Myocyte (in vitro differentiated cells): ENCODE results near the gene AKAP7. TPM values are rescaled to one million over a fixed set of nuclear protein-coding genes. Genes with fewer than 3 reads are reported as not detected.
"Not testable (repeated sequence)": the region's sequence is repeated elsewhere in the genome, so short reads cannot be mapped to it uniquely, and the experiment has no call there.

Experiments used
- DNase-seq: peaks from one replicate; pipeline ENCODE4 v3.0.0-alpha.2; 2012; ENCODE audit warnings: low read depth
- polyA plus RNA-seq: library from polyadenylated mRNA; unstranded; fragments of >200 nt; gene quantifications from one replicate; pipeline ENCODE4 v1.2.1, GENCODE V29; 2012; ENCODE audit warnings: missing spikeins
- total RNA-seq: library from RNA; depleted of rRNA; stranded (reverse); fragments of >200 nt; gene quantifications from 2 replicates; pipeline ENCODE4 v1.2.3, GENCODE V29; 2014

AKAP7 gene
- 2.4 and 4.2 TPM in 2 replicates for total RNA-seq
- polyA plus RNA-seq: 1.9 TPM

DNA sequence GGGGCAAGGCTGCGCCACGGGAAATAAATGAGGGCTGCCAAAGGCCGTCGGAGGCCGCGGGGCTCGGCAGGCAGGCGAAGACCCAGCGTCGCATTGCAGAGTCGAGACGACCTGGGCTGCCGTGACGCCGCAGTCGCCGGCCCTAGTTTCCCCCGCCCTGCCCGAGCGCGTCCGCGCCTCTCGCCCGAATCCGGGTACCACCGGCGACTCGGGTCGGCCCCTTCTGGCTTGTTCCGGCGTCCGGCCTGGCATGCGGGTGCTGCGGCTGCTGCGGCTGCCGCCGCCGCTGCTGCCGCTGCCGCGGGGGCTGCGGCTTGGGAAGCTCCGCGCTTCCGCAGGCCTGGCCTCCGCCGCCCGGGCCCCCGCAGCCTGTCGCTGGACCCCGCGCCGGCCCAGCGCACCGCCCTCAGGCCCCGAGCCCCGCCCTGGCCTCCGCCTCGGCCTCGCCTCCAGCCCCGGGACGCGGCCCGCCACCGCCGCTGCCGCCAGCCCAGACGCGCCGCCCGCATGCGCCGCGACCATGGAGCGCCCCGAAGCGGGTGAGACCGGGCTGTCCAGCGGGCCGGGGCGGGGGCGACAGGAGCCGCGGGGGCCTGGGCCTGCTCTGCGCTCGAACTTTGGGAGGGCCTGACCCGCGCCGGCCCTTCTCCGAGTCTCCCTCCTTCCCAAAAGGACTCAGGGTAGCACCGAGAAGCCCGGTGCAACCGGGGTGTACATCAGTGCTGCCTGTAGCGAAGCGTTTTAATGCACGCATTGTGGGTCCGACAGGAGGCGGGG lies at the start of gene AKAP7:
AKAP7 (plus strand) TSS at position 224 of the 777 bp plus-strand sequence; CDS start at position 521, 297 bp downstream.
- DNase-seq: peak; percentile 79

DNA sequence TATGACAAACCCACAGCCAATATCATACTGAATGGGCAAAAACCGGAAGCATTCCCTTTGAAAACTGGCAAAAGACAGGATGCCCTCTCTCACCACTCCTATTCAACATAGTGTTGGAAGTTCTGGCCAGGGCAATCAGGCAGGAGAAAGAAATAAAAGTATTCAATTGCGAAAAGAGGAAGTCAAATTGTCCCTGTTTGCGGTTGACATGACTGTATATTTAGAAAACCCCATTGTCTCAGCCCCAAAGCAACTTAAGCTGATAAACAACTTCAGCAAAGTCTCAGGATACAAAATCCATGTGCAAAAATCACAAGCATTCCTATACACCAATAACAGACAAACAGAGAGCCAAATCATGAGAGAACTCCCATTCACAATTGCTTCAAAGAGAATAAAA lies 44.9 kb upstream of the AKAP7 start:
- DNase-seq: not testable (repeated sequence)

DNA sequence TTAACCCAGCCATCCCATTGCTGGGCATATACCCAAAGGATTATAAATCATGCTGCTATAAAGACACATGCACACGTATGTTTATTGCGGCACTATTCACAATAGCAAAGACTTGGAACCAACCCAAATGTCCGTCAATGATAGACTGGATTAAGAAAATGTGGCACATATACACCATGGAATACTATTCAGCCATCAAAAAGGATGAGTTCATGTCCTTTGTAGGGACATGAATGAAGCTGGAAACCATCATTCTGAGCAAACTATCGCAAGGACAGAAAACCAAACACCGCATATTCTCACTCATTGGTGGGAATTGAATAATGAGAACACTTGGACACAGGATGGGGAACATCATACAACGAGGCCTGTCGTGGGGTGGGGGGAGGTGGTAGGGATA lies 43.3 kb upstream of the AKAP7 start:
- DNase-seq: not testable (repeated sequence)

DNA sequence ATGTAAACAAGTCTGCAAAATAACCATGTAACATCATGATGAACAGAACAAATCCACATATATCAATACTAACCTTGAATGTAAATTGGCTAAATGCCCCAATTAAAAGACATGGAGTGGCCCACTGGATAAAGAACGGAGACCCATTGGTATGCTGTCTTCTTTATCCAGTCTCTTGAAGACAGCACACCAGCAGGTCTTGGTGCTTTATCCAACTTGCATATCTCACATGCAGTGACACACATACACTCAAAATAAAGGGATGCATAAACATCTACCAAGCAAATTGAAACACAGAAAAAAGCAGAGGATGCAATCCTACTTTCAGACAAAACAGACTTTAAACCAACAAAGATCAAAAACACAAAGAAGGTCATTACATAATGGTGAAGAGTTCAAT lies 41.9 kb upstream of the AKAP7 start:
- no peak for DNase-seq

DNA sequence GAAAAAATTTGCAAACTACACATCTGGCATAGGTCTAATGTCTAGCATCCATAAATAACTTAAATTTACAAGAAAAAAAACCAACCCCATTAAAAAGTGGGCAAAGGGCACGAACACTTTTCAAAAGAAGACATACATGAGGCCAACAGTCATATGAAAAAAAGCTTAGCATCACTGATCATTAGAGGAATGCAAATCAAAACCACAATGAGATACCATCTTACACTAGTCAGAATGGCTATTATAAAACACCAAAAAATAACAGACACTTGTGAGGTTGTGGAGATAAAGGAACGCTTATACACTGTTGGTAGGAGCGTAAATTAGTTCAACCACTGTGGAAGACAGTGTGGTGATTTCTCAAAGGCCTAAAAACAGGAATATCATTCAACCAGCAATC lies 38.5 kb upstream of the AKAP7 start:
- DNase-seq: no peak

DNA sequence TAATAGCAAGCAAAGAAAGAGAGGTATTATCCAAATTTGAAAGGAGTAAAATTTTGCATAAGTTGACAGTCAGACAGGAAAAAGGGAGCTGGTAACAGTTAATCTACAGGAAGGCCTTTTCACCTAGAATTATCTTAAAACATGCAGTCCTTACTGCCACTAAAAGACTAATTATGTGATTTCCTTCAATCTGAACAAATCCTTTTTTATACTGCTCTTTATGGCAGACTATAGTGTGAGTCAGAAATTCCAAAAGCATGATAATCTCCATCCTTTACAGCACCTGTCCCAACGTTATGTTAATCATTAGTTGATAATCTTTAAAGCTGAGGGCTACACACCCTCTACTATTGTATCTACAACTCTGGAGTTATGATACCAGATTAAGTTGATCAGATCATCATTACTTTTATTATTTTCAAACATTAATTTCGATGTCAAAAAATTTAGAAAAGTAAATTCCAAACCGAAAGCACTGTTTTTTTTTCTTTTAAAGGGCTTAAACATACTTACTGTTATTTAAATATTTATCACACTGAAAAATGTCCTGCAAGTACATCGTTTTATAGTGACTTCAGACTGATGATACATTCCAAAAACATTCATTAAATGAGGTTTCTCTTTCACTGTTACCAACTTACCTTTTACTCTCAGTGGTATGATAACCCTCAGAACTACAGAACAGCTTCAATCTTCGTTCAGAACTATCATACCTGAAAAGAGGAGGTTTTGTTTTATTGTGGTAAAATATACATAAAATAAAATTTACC lies 33.2 kb upstream of the AKAP7 start:
- no peak for DNase-seq

DNA sequence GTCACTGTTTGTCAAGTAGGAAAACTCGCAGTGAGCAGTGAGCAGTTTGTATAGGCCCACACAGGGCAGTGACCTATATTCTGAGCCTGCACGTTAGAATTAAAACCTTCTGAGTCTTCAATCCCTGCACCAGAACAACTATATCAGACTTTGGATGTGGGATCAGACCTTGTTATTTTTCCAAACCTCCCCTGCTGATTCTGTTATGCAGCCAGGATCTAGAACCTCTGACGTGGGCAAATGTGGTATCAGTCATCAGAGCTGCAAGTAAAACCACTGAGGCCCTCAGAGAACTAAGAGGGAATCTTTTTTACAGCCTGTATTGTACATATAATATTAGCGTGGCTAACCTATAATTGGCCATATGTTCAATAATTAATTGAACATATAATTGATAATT lies 32.0 kb upstream of the AKAP7 start:
- no peak for DNase-seq

DNA sequence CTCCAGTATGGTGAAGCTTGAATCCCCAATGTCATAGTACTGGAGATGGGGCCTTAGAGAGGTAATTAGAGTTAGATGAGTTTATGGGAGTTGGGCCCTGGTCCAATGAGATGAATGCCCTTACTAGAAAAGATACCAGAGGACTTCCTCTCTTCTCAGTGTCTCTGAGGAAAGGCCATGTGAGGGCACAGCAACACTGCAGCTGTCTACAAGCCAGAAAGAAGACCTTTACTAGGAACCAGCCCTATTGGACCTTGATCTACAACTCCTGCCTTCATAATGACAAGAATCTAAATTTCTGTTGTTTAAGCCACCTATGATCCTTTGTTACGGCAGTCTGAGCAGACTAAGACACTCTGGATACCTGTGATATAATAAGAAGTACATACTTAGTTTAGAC lies 31.4 kb upstream of the AKAP7 start:
- no peak for DNase-seq

DNA sequence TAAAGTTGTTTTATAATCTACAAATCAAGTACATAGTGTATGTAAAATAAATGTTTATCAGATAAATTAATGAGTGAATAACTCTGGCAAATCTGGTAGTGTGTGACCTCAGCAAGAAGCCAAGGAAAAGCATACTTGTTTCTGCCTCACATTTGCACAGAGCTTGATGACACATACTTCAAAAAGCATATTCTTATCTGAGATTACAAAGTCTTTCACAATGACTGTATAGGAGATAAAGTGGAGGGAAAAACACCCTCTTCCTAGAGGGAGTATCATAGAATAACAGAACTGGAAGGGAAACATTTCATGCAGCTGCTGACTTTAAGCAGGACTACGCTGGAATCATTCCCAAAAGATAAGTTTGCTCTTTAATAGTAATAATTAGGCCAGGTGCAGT lies 28.1 kb upstream of the AKAP7 start:
- no peak for DNase-seq

DNA sequence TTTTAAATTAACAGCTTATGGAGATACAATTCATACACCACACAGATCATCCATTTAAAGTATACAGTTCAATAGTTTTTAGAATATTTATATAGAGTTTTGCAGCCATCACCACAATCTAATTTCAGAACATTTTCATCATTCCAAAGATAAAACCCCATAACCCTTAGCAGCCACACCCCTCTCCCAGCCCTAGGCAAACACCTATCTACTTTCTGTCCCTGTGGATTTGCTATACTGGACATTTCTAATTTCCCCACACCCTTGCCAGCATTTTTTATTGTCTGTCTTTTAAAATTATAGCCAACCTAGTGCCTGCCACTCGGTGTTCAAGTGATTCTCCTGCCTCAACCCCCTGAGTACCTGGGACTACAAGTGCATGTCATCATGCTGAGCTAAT lies 23.0 kb upstream of the AKAP7 start:
- no peak for DNase-seq

DNA sequence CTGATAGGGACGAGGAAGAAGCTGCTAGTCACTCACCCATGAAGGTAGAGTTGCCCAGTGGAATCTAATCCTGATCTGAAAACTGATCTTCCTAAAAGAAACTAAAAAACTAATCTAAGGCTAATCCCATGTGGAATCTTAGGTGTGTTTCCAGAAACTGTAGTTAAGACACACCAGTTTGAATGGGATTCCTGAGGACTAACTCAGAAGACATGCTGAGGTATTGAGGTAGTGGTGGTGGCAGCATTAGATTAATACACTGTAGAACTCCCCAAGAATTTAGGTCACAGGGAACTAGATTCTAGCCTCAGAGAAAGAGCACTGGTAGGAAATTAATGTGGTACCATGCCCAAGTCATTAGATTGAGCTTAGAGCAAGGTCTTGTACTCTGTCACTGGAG lies 19.6 kb upstream of the AKAP7 start:
- no peak for DNase-seq

DNA sequence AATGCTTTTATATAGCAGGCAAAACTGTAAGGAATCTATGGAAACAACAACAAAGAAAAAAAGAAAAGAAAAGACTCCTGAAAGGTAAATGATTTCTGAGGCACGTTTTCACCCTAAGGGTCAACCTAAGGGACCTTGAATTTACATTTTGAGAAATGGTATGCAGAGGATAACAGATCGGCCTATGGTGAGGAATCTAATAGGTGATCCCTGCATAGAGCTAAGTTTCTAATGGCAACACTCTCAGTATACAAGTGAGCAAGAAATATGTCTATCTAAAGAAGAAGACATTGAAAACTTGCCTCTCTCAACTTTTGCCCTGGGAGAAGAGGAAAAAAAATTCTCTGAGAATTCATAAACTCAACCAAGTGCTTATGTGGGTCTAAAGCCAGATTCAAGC lies 18.9 kb upstream of the AKAP7 start:
- DNase-seq: no peak

DNA sequence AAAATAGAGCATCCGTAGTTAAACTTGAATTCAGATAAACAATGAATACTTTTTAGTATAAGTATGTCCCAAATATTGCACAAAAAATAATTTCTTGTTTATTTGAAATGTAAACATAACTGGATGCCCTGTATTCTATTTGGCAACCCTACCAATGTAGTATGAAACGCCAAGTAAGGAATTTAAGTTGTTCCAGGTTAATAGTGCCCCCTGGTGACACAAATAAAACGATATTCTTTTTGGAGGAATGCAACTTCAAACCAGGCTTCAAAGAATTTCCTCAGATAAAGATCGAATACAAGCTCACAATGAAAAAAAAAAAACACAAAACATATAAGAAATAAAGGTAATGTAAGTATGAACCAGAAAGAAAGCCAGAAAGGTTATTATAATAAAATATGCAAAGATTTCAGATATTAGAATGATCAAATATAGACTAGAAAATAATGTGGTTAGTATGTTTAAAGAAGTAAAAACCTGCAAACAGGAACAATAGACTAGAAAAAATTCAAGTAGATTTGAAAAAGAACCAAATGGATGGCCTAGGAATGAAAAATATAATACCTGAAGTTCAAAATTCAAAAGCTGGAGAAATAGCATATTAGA lies 18.4 kb upstream of the AKAP7 start:
- DNase-seq: peak; percentile 58

DNA sequence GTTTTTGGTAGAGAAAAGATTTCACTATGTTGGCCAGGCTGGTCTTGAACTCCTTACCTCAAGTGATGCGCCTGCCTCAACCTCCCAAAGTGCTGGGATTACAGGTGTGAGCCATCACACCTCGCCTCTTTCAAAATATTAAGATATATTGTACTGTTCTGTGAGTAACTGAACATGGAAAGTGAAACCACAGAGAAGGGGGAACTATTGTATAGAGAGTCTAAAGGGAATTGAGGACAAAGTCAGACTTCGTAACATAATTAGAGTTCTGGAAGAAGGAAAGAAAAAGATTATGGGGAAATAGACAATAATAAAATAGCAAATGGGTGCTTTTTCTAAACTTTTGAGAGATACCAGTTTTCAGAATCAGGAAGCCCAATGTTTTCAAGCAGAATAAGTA lies 17.4 kb upstream of the AKAP7 start:
- DNase-seq: no peak

DNA sequence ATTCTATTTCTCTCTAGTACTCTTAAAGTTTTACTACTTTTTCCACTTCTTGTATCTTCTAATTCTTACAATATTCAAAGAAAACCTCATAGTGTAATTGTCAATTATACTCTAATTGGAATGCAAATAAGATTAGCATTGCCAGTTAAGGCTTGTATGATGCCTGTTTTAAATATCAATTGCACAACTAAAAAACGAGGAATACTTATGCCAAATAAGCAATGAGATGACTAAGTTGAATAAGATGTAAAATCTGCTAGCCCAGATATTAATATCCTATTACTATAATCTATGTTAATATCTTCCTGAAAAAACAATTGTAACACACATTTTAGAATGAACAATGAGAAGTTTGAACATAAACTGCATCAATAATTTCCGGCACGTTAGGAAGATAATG lies 13.3 kb upstream of the AKAP7 start:
- DNase-seq: no peak

DNA sequence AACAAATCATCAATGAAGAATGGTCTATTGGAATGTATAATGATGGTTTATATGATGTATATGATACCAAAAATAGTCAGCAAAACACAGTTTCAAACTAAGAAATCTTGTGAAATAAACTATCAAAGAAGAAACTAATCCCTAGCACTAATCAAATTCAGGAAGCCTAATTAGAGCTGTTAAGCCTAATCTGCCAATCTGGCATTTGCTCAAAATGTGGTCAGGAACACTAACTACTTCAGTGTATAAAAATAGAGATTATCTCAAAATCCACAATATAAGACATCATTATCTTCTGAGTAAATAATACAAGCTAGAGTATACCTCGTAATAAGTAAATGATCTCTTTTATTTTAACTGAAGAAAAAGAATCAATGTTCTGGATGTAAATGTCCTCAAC lies 12.8 kb upstream of the AKAP7 start:
- no peak for DNase-seq

DNA sequence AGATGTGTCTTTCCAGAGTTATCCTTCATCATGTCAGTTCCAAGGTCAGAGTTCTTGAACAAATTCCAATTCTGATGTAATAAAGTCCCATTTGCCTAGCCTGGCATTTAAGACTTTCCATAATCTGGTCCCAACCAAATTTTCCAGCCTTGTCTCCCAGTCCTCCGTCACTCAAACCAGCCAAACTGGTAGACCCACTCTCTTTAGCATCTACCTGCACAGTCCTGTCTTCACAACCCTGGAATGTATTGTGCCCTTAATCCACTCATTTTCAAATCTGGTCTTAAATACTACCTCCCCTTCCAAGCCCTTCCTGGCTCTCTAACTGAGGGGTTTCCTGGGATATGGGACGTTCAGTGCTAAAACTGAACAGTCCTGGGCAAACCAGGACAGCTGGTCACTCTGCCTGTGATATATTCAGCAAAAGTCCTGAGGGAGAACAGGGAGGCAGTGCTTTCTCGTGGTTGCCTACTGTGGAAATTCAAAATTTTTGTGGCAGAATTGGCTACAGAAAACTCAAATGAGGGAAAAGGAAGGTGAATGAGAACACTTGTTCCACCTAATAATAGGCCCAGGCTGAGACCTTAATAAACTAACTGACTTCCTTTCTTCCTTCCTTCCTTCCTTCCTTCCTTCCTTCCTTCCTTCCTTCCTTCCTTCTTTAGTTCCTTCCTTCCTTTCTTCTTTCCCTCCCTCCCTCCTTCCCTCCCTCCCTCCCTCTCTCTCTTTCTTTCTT lies 10.8 kb upstream of the AKAP7 start:
- peak; percentile 60 for DNase-seq

DNA sequence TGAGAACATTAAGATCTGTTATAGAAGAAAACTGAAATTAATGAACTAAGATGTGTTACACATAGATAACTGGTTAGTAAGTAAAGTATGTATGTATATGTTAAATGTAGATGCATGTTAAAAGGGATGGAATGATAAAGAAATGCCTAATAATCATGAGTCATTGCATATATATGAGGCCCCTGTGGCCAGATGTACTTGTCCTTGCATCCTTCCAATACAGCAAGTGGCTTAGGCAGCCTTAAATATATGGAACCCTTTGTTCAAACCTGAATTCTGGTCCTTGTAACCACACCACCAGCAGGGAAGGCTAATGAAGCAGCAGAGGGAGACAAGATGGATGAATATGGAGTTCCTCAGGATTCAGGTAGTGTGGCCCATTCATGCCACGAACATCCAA lies 9.8 kb upstream of the AKAP7 start:
- DNase-seq: no peak

DNA sequence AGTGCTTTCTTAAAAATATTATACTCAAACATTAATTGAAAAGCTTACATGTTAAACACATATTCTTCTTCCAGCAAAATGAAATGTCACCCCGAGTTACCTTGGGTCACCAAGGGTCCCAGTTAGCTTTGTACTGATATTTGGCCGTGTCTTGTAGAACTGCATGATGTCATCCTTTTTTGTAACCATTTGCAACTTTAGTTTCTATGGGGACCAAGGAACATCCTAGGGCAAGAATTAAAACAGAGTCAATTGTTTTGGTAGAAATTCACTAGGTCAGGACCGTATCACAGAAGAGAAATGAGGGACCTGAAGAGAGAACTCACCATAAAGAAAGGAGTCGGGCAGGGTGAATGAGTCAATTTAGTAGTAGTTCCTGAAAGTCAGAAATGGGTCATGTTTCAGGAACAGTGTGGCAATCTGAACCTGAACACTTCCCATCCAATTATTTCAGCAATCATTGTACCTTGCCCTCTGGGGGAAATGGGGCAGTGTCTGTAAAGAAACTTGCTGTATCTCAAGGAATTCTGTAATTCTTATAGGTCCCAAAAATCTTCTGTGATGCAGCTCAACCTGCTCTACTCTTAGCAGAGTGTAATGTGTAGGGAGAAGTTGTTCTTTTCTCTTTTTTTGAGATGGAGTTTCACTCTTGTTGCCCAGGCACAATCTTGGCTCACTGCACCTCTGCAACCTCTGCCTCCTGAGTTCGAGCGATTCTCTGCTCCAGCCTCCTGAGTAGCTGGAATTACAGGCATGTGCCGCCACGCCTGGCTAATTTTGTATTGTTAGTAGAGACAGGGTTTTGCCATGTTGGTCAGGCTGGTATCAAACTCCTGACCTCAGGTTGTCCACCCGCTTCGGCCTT lies 5.3 kb upstream of the AKAP7 start:
- DNase-seq: no peak

DNA sequence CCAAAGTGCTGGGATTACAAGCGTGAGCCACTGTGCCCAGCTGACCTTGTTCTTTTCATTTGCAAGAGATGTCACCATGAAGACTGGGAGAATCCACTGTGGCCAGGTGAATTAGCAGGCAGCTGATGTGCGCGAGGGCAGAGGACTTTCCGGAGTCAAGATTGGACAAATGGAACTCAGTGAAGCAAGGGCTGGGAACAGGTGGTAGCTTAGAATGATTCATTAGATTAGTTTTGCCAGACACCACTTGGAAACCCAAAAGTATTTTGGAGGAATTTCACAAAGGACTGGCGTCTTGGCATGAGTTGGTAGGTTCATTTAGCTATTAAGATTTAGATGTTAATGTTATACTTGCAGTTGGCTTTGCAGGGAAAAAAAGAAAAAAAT lies 4.7 kb upstream of the AKAP7 start:
- DNase-seq: peak; percentile 87

DNA sequence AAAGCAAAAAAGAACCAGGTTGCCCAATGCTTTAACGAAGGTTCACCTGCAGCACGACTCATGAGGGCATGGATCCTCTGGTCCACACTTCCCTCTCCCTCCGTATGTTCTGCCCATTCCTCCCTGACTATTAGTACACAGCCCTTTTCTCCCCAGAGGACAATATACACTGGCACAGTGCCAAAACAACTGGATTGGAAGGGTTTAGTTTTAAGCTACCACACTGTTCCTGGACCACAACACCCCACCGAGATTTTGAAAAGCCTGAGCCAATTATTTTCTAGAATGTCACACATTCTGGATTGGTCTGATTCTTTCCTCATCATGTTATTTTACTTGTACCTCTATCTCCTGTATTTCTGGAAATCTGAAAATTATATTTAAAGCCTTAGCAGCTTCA lies 2.9 kb upstream of the AKAP7 start:
- no peak for DNase-seq
